ENCODE data around the gene PTPN9. TPM values are rescaled to one million over a fixed set of nuclear protein-coding genes. Genes with fewer than 3 reads are reported as not detected.

Gene PTPN9
- total and polyA plus RNA-seq, 4 donors = 9.8 to 37.9 (median 21.1) TPM

DNA sequence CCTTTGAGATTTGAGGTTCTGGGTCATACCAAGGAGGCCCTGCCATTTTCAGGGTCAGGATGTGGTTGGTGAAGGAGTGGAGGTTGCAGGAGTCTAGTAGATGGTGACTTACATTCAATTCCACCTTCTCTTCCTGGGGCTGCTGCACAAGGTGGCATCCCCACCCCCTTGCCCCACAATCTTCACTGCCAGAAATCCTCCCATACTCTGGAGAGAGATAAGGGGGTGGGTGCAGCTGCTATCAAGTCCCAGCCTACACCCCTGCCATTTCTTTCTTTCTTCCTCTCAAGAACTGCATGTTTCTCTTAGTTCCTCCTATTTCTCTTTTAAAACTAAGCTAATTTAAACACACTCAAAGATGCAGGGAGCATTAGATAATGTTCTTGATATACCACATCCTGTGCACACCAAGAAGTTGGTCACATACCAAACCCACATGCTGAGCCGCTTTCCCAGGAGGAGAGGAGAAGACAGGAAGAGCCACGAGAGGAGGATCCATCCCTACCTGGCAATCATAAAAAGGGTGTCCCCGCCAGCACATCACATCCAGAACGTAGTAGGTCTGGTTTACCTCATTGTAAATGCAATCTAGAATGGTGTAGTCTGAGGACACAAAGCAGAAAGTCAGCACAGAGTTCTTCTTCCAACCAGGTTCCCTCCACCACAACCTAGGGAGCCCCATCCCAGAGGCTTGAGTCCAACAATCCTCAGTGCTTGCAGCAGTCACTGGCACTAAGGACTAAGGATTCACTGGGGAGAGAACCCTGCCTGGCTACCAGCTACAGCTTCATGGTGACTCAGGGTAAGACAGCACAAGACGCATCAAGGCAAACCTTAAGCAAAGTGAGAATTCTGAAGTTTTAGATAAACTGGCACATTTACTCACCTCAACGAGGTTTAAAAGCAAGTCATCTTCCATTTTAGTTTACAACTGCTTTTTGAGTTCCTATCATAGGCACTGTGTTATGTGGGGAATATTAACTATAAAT is 27.9 kb upstream of the PTPN9 start:
- H3K4me1 ChIP-seq (ENCODE audit: control insufficient read depth in 1 of 2, insufficient read depth in 2 of 2, low read length in 2 of 2) = no peaks in the 10 kb centered on the region
- H3K9me3 ChIP-seq (ENCODE audit: control insufficient read depth, low read length) = no peaks in the 10 kb centered on the region
- no peak overlapping the region for H3K4me3 ChIP-seq (ENCODE audit: low read length in 2 of 2)
- no peak for DNase-seq
- no peak overlapping the region for H3K27ac ChIP-seq (ENCODE audit: low read depth in 1 of 2, low read length in 2 of 2)
- H3K27me3 ChIP-seq (ENCODE audit: control insufficient read depth in 1 of 2, insufficient read depth in 2 of 2, low read length in 1 of 2) = no peaks in the 10 kb centered on the region
- no peak for ATAC-seq (ENCODE audit: low FRiP score)
- H3K36me3 ChIP-seq (ENCODE audit: control insufficient read depth in 1 of 2, insufficient read depth in 2 of 2, low read length in 1 of 2) = peaks cover 0 to 4% of the 10 kb centered on the region in 2 donors
- 86 to 87% methylated on average over 6 of the region's 6 CpGs for WGBS, 2 donors
- intact Hi-C loops (cut with DNase I) = no loop called here

- H3K27me3 ChIP-seq (ENCODE audit: control insufficient read depth in 1 of 2, insufficient read depth in 2 of 2, low read length in 1 of 2) = no peaks in the 10 kb centered on the region
- H3K36me3 ChIP-seq (ENCODE audit: control insufficient read depth in 1 of 2, insufficient read depth in 2 of 2, low read length in 1 of 2) = peaks cover 0 to 6% of the 10 kb centered on the region in 2 donors
- 91 to 94% methylated on average over 8 of the region's 8 CpGs for WGBS, 2 donors
- H3K27ac ChIP-seq (ENCODE audit: low read depth in 1 of 2, low read length in 2 of 2) = no peak overlapping the region
- no peaks in the 10 kb centered on the region for H3K9me3 ChIP-seq (ENCODE audit: control insufficient read depth, low read length)
- DNase-seq (no peak), ATAC-seq (ENCODE audit: low FRiP score) (no peak)
- H3K4me1 ChIP-seq (ENCODE audit: control insufficient read depth in 1 of 2, insufficient read depth in 2 of 2, low read length in 2 of 2) = no peaks in the 10 kb centered on the region
- intact Hi-C loops (cut with DNase I) = no loop called here
- no peak overlapping the region for H3K4me3 ChIP-seq (ENCODE audit: low read length in 2 of 2)
These were observed 26.9 kb upstream of the PTPN9 start for GRCh38 chr15:75606026-75606425.

GRCh38 chr15:75599401-75599800 is 20.3 kb upstream of the PTPN9 start:
- intact Hi-C loops (cut with DNase I) = no loop called here
- no peaks in the 10 kb centered on the region for H3K9me3 ChIP-seq (ENCODE audit: control insufficient read depth, low read length)
- H3K4me3 ChIP-seq (ENCODE audit: low read length in 2 of 2) = no peak overlapping the region
- no peak for DNase-seq
- H3K36me3 ChIP-seq (ENCODE audit: control insufficient read depth in 1 of 2, insufficient read depth in 2 of 2, low read length in 1 of 2) = peaks cover 2 to 24% of the 10 kb centered on the region in 2 donors
- no peaks in the 10 kb centered on the region for H3K27me3 ChIP-seq (ENCODE audit: control insufficient read depth in 1 of 2, insufficient read depth in 2 of 2, low read length in 1 of 2)
- ATAC-seq (ENCODE audit: low FRiP score) = no peak
- H3K27ac ChIP-seq (ENCODE audit: low read depth in 1 of 2, low read length in 2 of 2) = no peak overlapping the region
- H3K4me1 ChIP-seq (ENCODE audit: control insufficient read depth in 1 of 2, insufficient read depth in 2 of 2, low read length in 2 of 2) = no peaks in the 10 kb centered on the region
- WGBS, 2 donors = 52 to 71% methylated on average over 2 of the region's 2 CpGs

DNA sequence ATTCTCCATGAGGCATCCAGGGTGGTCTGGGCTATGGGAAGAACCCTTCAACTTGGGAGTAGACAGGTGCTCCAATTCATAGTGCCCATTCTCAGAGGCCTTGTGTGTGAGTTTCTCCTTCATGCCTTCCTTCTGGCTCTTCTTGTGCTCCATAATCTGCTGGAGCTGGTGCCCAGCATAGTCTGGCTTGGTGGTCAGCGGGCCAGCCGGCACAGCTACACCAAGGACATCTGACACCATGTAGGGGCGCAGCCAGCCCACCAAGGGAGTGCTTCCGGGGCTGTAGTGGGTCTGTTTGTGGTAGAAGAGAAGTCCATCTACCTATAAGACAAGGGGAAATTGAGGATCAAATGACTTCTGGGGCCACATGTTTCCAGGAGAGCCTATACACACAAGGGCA is 19.2 kb upstream of the PTPN9 start:
- Histone ChIP-seq H3K4me3 (ENCODE audit: low read length in 2 of 2) (no peak overlapping the region), H3K4me1 (ENCODE audit: control insufficient read depth in 1 of 2, insufficient read depth in 2 of 2, low read length in 2 of 2) (no peaks in the 10 kb centered on the region), H3K36me3 (ENCODE audit: control insufficient read depth in 1 of 2, insufficient read depth in 2 of 2, low read length in 1 of 2) (peaks cover 2 to 24% of the 10 kb centered on the region in 2 donors), H3K27ac (ENCODE audit: low read depth in 1 of 2, low read length in 2 of 2) (no peak overlapping the region), H3K27me3 (ENCODE audit: control insufficient read depth in 1 of 2, insufficient read depth in 2 of 2, low read length in 1 of 2) (no peaks in the 10 kb centered on the region), H3K9me3 (ENCODE audit: control insufficient read depth, low read length) (no peaks in the 10 kb centered on the region)
- intact Hi-C loops (cut with DNase I) = no loop called here
- DNase-seq (no peak), ATAC-seq (ENCODE audit: low FRiP score) (no peak)
- WGBS, 2 donors = 82 to 89% methylated on average over 4 of the region's 4 CpGs

DNA sequence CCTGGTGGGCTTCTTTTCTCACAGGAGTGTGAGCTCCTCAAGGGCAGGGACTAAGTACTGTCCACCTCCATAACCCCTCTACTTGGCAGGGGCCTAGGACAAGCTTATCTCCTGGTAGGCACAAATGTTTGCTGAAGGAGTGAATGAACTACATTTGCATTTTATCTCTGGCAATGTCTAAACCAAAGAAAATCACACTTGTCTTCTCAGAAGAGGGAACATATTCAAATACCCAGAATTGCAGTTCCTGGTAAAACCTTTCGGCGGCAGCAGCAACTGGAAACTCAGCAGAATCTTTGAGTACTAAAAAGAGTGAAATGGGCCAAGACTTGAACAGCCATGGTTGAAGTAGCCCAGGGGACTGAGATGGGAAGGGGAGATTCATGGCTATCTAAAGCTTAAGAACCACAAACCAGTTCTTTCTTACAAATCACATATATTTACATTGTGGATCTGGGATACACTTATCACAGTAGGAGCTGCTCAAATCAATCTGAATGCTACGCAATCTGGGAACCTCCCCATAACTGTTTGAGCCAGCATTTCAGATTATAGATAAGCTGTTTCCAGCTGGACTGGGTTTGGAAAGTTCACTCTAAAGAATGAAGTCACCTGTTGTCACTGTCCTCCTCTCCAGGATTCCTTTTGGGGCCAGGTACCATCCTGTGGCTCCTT is 18.7 kb upstream of the PTPN9 start:
- H3K27ac ChIP-seq (ENCODE audit: low read depth in 1 of 2, low read length in 2 of 2) = no peak overlapping the region
- H3K4me3 ChIP-seq (ENCODE audit: low read length in 2 of 2) = no peak overlapping the region
- no peaks in the 10 kb centered on the region for H3K4me1 ChIP-seq (ENCODE audit: control insufficient read depth in 1 of 2, insufficient read depth in 2 of 2, low read length in 2 of 2)
- H3K27me3 ChIP-seq (ENCODE audit: control insufficient read depth in 1 of 2, insufficient read depth in 2 of 2, low read length in 1 of 2) = no peaks in the 10 kb centered on the region
- DNase-seq (no peak), ATAC-seq (ENCODE audit: low FRiP score) (no peak)
- 75 to 83% methylated on average over 3 of the region's 3 CpGs for WGBS, 2 donors
- intact Hi-C loops (cut with DNase I) = no loop called here
- peaks cover 2 to 24% of the 10 kb centered on the region in 2 donors for H3K36me3 ChIP-seq (ENCODE audit: control insufficient read depth in 1 of 2, insufficient read depth in 2 of 2, low read length in 1 of 2)
- no peaks in the 10 kb centered on the region for H3K9me3 ChIP-seq (ENCODE audit: control insufficient read depth, low read length)

DNA sequence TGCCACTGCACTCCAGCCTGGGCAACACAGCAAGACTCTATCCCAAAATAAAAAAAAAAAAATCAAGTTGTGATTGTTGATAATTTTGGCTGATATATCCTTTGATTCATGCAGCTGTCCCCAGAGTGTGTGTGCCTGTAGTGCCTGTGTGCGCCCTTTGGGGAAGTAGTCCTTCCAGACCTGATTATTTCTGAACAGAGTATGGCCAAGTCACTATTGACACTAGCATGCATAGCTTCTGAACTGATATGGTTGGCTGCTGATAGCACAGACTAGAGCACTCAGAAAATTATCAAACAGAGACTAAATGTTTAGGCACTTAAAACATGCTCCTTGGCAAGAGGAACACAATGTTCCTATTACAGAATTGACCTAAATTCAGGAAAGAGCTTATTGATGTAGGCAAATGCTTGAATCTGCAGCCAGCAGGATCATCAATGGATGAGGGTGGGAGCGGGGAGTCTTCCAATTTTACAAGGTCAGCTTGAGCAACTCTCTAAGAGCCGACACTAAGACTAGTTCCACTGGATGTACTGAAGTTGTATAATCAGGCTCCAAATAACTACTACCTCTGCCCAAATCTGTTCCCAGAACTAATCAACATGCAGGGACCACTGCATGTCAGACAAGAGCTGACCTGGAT is 17.7 kb upstream of the PTPN9 start:
- Histone ChIP-seq H3K27ac (ENCODE audit: low read depth in 1 of 2, low read length in 2 of 2) (no peak overlapping the region), H3K4me1 (ENCODE audit: control insufficient read depth in 1 of 2, insufficient read depth in 2 of 2, low read length in 2 of 2) (no peaks in the 10 kb centered on the region), H3K9me3 (ENCODE audit: control insufficient read depth, low read length) (no peaks in the 10 kb centered on the region), H3K27me3 (ENCODE audit: control insufficient read depth in 1 of 2, insufficient read depth in 2 of 2, low read length in 1 of 2) (no peaks in the 10 kb centered on the region), H3K4me3 (ENCODE audit: low read length in 2 of 2) (no peak overlapping the region), H3K36me3 (ENCODE audit: control insufficient read depth in 1 of 2, insufficient read depth in 2 of 2, low read length in 1 of 2) (peaks cover 2 to 24% of the 10 kb centered on the region in 2 donors)
- intact Hi-C loops (cut with DNase I) = no loop called here
- ATAC-seq (ENCODE audit: low FRiP score) = no peak
- WGBS, 2 donors = 95 to 97% methylated on average over 3 of the region's 3 CpGs
- DNase-seq = no peak

GRCh38 chr15:75594276-75594675 is 15.2 kb upstream of the PTPN9 start:
- ATAC-seq (ENCODE audit: low FRiP score) (no peak), DNase-seq (no peak)
- H3K4me1 ChIP-seq (ENCODE audit: control insufficient read depth in 1 of 2, insufficient read depth in 2 of 2, low read length in 2 of 2) = no peaks in the 10 kb centered on the region
- intact Hi-C loops (cut with DNase I) = no loop called here
- H3K36me3 ChIP-seq (ENCODE audit: control insufficient read depth in 1 of 2, insufficient read depth in 2 of 2, low read length in 1 of 2) = peaks cover 2 to 15% of the 10 kb centered on the region in 2 donors
- 77 to 79% methylated on average over 9 of the region's 9 CpGs for WGBS, 2 donors
- H3K27me3 ChIP-seq (ENCODE audit: control insufficient read depth in 1 of 2, insufficient read depth in 2 of 2, low read length in 1 of 2) = no peaks in the 10 kb centered on the region
- H3K27ac ChIP-seq (ENCODE audit: low read depth in 1 of 2, low read length in 2 of 2) = no peak overlapping the region
- no peak overlapping the region for H3K4me3 ChIP-seq (ENCODE audit: low read length in 2 of 2)
- no peaks in the 10 kb centered on the region for H3K9me3 ChIP-seq (ENCODE audit: control insufficient read depth, low read length)

DNA sequence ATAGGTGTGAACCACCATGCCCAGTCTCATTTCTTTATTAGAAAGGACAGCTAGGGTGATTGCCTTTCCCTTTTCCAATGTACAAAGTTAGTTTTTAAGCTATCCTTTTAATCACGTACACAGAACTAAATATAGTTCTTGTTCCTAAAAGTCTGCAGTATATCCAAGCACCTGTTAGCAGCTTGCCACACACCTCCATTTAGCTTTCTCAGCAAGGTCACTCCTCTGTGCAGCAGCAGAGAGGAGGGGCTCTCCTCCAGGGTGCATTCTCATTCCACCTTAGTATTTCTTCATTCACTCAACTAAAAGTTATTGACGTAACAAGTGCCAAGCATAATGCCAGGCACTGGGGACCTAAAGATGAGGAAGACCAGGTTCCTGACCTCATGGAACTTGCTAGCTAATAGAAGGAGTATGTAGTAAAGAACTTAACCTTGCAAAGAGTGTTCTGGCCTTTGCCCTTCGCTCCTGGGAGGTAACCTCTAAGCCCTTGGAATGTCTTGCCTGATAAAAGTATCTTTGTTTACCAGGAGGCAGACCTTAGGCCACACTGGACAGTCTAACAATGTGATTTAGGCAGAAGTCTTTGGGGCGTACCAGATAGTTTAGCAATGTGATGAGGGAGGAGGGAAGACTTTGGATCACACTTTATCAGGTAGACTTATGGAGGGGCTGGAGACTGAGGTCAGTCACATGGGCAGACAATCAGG is 12.7 kb upstream of the PTPN9 start:
- WGBS, 2 donors = 82 to 87% methylated on average over 4 of the region's 4 CpGs
- Histone ChIP-seq H3K4me1 (ENCODE audit: control insufficient read depth in 1 of 2, insufficient read depth in 2 of 2, low read length in 2 of 2) (no peaks in the 10 kb centered on the region), H3K27ac (ENCODE audit: low read depth in 1 of 2, low read length in 2 of 2) (no peak overlapping the region), H3K27me3 (ENCODE audit: control insufficient read depth in 1 of 2, insufficient read depth in 2 of 2, low read length in 1 of 2) (no peaks in the 10 kb centered on the region), H3K4me3 (ENCODE audit: low read length in 2 of 2) (no peak overlapping the region), H3K36me3 (ENCODE audit: control insufficient read depth in 1 of 2, insufficient read depth in 2 of 2, low read length in 1 of 2) (peaks cover 2 to 3% of the 10 kb centered on the region in 2 donors), H3K9me3 (ENCODE audit: control insufficient read depth, low read length) (no peaks in the 10 kb centered on the region)
- DNase-seq (no peak), ATAC-seq (ENCODE audit: low FRiP score) (no peak)
- intact Hi-C loops (cut with DNase I) = no loop called here

All from aorta (tissue), 5 donors.